NOMO-1 (cell line): ENCODE data around the gene RNF212B.

Experiments
- DNase-seq, 2 experiments: peaks; one replicate each; lab custom pipeline; 2025; ENCODE audit not compliant: unreplicated experiment in 2 of 2; lab: John Stamatoyannopoulos, UW

Gene RNF212B

GRCh38 chr14:23294734-23295561, 57.2 kb downstream of the RNF212B start:
- peak; percentile 46 to 59 for DNase-seq

DNA sequence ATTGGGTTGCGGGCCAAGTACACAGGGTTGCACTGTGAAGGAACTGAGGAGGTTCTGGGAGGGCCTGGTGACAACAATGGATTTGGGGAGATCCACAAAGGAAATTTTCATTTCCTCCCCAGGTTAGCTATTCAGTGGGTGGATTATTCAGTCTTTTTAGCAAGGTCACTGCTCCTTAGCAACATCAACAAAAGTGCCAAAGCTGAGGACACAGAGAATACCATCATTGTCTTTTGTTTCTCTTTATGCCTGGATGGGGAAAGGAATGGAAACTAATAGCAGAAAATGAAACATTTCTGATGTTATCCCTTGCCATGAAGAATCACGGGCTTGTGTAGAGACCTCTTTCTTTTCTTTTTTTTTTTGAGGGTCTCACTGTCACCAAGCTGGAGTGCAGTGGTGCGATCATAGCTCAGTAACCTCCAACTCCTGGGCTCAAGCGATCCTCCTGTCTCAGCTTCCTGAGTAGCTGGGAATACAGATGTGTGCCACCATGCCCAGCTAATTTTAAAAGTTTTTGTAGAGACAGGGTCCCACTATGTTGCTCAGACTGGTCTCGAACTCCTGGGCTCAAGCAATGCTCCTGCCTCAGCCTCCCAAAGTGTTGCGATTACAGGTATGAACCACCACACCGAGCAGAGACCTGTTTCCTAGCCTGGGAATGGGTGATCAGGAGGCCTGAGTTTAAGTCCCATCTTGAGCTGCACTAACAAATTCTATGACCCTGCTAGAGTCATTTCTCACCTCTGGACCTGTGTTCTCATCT, 58.5 kb downstream of the RNF212B start:
- no peak for DNase-seq

- DNase-seq, result no peak
Measured at GRCh38 chr14:23297096-23297495, 59.4 kb downstream of the RNF212B start.

GRCh38 chr14:23297611-23298277, 60.0 kb downstream of the RNF212B start:
- no peak for DNase-seq

- peak in 1 of 2 experiments; percentile 13 for DNase-seq
Measured at GRCh38 chr14:23299211-23299957, 61.6 kb downstream of the RNF212B start.

DNA sequence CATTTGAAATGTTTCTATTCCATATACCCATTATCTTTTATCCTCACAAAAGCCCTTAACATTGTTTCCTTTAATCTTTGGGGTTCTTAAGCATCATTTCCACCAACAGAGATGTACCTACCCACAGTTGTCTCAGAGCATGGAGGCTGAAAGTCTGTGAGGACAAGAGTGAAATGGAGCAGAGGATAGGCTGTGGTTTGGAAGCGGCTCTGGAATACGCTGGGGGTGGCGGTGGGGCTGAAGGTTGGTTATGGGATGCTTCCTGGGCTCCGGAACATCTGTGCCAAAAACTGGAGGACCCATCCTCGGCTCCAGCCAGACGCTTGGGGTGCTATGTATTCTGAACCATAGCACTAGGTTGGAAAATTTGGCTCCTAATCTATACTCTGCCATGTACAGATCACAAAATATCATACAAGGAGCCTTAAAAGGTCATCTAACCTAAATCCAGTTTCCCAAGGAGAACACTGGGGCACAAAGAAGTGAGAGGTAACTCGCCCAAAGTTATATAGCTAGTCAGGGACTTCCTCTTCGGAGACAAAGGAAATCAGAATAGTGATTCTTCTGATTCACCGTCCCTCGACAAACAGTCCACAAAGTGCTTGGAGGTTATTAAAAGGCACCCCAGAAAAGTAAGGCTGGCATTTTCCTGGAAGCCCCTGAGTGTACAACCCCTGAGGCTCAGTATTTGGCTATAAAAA, 62.4 kb downstream of the RNF212B start:
- peak in 1 of 2 experiments; percentile 23 for DNase-seq

DNA sequence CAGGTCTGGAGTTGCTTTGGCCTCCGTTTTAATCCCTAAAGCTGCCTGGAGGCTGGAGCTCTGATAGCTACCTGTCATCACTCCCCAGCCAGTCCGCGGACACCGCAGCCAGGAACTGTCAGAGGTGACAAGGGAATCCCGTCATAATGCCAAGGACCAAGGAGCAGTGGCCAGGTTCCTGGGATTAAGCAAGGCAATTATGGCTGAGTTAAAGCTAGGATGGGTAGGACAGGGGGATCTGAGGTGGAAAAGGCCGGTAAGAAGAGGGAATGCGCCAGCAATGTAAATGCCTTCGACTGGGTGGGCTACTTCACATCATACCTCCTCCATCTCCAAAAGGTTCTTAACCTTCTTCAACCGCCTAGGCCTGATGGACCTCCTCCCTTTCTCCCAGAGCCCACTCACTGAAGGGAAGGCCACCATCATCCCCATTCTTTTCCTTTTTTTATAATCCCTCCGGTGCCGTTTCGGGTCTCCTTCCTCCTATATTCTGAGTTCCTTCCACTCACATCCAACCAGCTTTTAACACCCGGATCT, 63.0 kb downstream of the RNF212B start:
- no peak for DNase-seq

GRCh38 chr14:23301288-23301968, 63.7 kb downstream of the RNF212B start:
- peak; percentile 96 to 100 for DNase-seq

DNA sequence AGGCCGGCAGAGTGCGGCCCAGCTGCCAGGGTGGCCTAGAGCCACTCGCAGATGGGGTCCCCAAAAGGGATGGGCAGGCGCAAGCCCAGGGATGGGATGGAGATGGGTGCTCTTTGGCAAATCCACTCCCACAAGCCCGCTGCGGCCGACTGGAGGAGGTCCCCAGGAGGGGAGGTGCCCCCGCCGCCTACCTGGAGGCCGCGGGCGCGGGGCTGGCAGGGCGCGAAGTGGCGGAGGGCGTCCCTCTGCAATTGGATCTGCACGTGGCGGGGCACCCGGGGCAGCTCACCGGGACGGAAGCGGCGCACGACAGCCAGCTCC, 64.2 kb downstream of the RNF212B start:
- DNase-seq, result no peak

GRCh38 chr14:23302290-23303225, 64.8 kb downstream of the RNF212B start, which contains the start of gene PPP1R3E:
Gene PPP1R3E (minus strand): TSS chr14:23302859. CDS start chr14:23302576, 283 bp downstream.
- peak; percentile 40 to 52 for DNase-seq

DNA sequence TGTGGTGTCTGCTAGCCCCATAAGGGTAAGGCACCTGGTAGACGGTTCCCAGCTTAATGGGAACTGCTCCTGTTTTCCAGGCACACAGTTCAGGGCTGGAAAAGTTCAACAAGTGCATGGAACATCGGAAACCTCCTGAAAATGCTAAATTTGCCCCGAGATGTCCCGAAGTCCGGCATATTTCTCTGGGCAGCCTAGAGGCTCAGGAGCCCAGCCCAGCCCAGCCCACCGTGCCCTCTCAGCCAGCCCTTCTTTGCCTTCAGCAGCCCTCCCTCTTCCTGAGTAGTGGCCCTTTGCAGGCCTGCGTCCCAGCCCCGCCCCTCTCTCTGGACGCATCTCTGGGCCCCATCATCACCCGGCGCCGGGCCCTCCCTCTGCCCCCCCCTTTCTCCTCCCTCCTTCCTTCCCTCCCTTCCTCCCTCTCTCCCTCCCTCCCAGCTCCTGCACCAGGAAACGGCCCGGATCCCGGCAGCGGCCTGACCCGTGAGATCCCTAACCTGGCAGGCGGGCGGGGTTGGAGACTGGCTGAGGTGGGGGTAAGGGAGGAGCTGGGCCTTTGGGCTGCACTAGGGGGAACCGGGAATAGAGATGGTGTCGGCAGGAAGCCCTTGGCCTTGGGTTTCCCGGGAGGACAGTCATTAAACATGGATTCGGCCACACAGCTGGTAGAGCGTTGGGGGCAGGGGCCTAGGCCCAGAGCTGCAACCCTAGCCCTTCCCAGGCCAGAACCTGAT, 68.8 kb downstream of the RNF212B start, which contains the start of gene BCL2L2:
Gene BCL2L2, plus strand, starts transcription at position 422 of the 734 bp plus-strand sequence. CDS start 935 bp downstream, outside the sequence.
- peak; percentile 56 to 76 for DNase-seq

DNA sequence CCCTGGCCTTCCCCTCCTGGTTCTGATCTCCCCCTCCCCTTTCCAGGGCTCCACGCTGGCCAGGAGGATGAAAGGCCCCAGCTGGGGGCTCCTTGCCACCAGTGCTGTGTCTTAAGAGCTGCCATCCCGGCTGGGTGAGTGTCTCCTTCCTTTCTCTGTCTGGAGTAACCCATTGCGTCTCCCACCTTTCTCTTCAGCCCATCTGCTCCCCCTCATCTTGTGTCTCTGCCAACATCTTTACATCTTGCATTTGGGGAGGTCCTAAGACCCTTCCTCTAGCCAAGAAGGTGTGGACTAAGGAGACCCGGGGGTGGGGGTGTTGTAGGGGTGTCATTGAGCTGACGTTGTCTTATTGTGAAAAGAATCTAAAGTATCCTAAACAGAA, 69.4 kb downstream of the RNF212B start:
- no peak for DNase-seq

GRCh38 chr14:23307687-23308644, 70.2 kb downstream of the RNF212B start:
- DNase-seq, result no peak

DNA sequence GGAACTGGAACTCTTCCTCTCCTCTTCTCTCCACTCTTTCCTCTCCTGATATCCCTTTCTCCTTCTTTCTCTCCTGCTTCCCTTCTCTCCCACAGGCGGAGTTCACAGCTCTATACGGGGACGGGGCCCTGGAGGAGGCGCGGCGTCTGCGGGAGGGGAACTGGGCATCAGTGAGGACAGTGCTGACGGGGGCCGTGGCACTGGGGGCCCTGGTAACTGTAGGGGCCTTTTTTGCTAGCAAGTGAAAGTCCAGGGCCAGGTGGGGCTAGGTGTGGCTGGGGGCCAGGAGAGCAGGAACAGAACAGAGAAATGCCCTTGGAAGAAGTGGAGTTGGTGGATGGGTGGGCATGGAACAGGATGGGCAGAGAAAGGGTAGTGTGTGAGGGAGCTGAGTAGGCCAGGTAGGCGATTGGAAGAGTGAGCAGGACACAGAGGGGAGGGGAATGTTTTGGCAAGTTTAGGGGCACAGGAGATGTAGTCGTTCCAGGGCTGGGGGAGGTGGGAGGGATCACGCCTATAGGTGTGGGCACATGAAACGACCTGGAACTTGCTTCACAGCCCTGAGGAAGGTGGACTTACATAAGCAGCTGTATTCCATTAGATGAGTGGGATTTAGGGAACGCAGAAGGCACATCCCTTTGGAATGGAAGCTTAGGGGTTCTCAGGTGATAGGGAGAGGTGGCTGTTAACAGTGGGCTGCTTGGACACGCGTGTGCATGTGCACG, 71.1 kb downstream of the RNF212B start:
- DNase-seq, result no peak

DNA sequence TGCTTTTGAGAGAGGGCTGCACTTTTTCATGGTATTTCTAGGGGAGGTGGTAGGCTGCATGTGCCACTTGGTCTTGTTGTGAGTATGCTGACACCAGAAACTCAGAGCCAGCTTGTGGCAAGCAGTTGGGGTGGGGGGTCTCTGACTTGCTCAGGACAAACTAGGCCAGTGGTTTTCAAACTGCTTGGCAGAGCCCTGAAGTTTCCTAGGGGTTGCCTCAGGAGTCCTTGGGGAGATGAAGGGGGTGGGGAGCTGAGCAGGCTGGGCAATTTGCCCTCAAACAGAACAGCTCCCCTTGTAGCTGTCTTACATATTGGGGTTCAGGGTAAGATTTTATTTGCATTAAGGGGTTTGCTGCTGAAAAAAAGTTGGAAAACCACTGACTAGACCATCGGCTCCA, 72.8 kb downstream of the RNF212B start:
- no peak for DNase-seq

DNA sequence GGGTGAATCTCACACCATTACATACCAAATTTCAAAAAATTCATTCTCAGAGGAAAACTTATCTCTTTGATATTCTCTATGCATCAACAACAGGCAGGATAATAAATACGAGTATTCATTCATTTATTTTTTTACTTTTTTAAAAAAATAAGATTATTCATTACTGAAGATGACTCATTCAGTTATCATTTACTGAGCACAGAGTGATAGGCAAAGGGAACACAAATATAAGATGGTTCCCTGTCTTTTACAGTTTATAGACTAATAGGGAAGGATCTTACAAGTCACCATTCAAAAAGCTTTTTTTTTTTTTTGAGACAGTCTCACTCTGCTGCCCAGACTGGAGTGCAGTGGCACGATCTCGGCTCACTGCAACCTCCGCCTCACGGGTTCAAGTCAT, 78.6 kb downstream of the RNF212B start:
- no peak for DNase-seq
